Astrocyte (in vitro differentiated cells and primary cell): ENCODE results near the gene PDZD2. TPM values are rescaled to one million over a fixed set of nuclear protein-coding genes. Genes with fewer than 3 reads are reported as not detected.

ENCODE experiments used
- DNase-seq: peaks from one replicate; pipeline ENCODE4 v3.0.0-alpha.2; 2010; ENCODE audit warnings: low read depth
- FAIRE-seq: peaks from 2 replicates; lab custom pipeline; 2011; peaks lifted over from hg19 to GRCh38; lab: Jason Lieb, UNC
- H2AFZ ChIP-seq: 2 replicates; pipeline ENCODE4 v1.6.0; 2012; ENCODE audit warnings: low read depth, low read length, inconsistent platforms
- H3K27ac ChIP-seq: 2 replicates; pipeline ENCODE4 v1.5.1; 2011; ENCODE audit warnings: low read depth, low read length, inconsistent platforms
- H3K27me3 ChIP-seq: 2 replicates; pipeline ENCODE4 v1.6.0; 2011; ENCODE audit warnings: low read length, inconsistent platforms; ENCODE audit not compliant: insufficient read depth
- H3K36me3 ChIP-seq: 2 replicates; pipeline ENCODE4 v1.5.1; 2011; ENCODE audit warnings: low read length, inconsistent platforms; ENCODE audit not compliant: insufficient read depth
- H3K4me1 ChIP-seq: 2 replicates; pipeline ENCODE4 v1.5.1; 2011; ENCODE audit warnings: low read length, inconsistent platforms; ENCODE audit not compliant: insufficient read depth
- H3K4me2 ChIP-seq: 2 replicates; pipeline ENCODE4 v1.6.0; 2012; ENCODE audit warnings: low read length, inconsistent platforms
- H3K4me3 ChIP-seq: 2 replicates; pipeline ENCODE4 v1.5.1; 2011; ENCODE audit warnings: low read depth, mild to moderate bottlenecking, low read length, inconsistent platforms; ENCODE audit not compliant: insufficient read depth
- H3K79me2 ChIP-seq: 2 replicates; pipeline ENCODE4 v1.6.0; 2012; ENCODE audit warnings: mild to moderate bottlenecking, low read length, inconsistent platforms; ENCODE audit not compliant: insufficient read depth
- H3K9ac ChIP-seq: 2 replicates; pipeline ENCODE4 v1.6.0; 2012; ENCODE audit warnings: mild to moderate bottlenecking, low read length, inconsistent platforms
- H3K9me3 ChIP-seq: 2 replicates; pipeline ENCODE4 v1.5.1; 2012; ENCODE audit warnings: low read depth, mild to moderate bottlenecking, low read length, inconsistent platforms; ENCODE audit not compliant: insufficient read depth
- H4K20me1 ChIP-seq: 2 replicates; pipeline ENCODE4 v1.6.0; 2012; ENCODE audit warnings: low read length, inconsistent platforms; ENCODE audit not compliant: insufficient read depth
- H3K27ac Mint-ChIP-seq: one replicate; pipeline ENCODE4 v1.8.0; 2021; ENCODE audit warnings: mild to moderate bottlenecking, mixed read lengths; ENCODE audit not compliant: unreplicated experiment
- H3K27me3 Mint-ChIP-seq: one replicate; pipeline ENCODE4 v1.8.0; 2021; ENCODE audit warnings: low read depth, mixed read lengths; ENCODE audit not compliant: unreplicated experiment
- H3K36me3 Mint-ChIP-seq: one replicate; pipeline ENCODE4 v1.8.0; 2021; ENCODE audit warnings: low read depth, mixed read lengths; ENCODE audit not compliant: unreplicated experiment
- H3K4me1 Mint-ChIP-seq: one replicate; pipeline ENCODE4 v1.8.0; 2021; ENCODE audit warnings: low read depth, mixed read lengths; ENCODE audit not compliant: unreplicated experiment
- H3K4me3 Mint-ChIP-seq: one replicate; pipeline ENCODE4 v1.8.0; 2021; ENCODE audit warnings: mild to moderate bottlenecking, moderate library complexity, mixed read lengths; ENCODE audit not compliant: unreplicated experiment
- H3K9me3 Mint-ChIP-seq: one replicate; pipeline ENCODE4 v1.8.0; 2021; ENCODE audit warnings: mild to moderate bottlenecking, mixed read lengths; ENCODE audit not compliant: unreplicated experiment
- EZH2 ChIP-seq: IDR thresholded peaks from 2 replicates; pipeline ENCODE4 v1.6.1; 2012; ENCODE audit warnings: mild to moderate bottlenecking, low read length, inconsistent platforms; ENCODE audit not compliant: insufficient read depth
- total RNA-seq: library from RNA; stranded (reverse); gene quantifications from 2 replicates; pipeline ENCODE4 v1.2.1, GENCODE V29; 2021
- TF ChIP-seq, protein P1 (sequence below): IDR thresholded peaks from 2 replicates; pipeline ENCODE4 v1.5.1; 2011; ENCODE audit warnings: low read depth, mild to moderate bottlenecking, inconsistent platforms, low read length, moderate library complexity; ENCODE audit not compliant: insufficient read depth

The PDZD2 gene
- total RNA-seq, 1 donor from 2014 or later: 10.3 TPM

DNA sequence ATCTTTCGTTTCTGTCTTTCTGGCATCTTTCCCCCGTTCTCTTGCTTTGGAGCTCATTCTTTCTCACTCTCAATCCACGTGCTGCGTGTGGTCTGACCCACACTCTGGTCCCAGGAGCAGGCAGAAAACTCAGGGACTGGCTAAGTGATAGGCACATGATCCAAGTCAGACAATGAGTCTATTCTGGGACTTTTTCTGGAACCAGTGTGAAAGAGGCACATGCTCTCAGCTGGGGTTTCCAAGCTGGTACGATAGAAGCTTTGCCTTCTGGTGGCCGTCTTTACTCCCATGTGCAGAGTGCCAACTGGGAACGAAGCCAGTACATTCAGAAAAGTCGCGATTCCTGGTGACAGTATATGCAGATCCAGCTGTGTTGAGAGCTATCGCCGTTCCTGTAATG lies 94.4 kb downstream of the PDZD2 start:
- H3K9me3 Mint-ChIP-seq: no peaks in the 10 kb centered on the region
- H3K27me3 Mint-ChIP-seq: no peaks in the 10 kb centered on the region
- Histone ChIP-seq H3K4me3 (no peak overlapping the region), H3K9ac (no peak overlapping the region), H3K27me3 (no peaks in the 10 kb centered on the region), H3K9me3 (no peaks in the 10 kb centered on the region), H3K79me2 (no peaks in the 10 kb centered on the region), H3K4me1 (no peaks in the 10 kb centered on the region), H4K20me1 (no peaks in the 10 kb centered on the region), H3K4me2 (no peak overlapping the region), H2AFZ (no peak overlapping the region), H3K36me3 (no peaks in the 10 kb centered on the region), H3K27ac (no peak overlapping the region)
- DNase-seq (no peak), FAIRE-seq (no peak)
- TF ChIP-seq EZH2: no peak
- TF ChIP-seq, protein P1, sequence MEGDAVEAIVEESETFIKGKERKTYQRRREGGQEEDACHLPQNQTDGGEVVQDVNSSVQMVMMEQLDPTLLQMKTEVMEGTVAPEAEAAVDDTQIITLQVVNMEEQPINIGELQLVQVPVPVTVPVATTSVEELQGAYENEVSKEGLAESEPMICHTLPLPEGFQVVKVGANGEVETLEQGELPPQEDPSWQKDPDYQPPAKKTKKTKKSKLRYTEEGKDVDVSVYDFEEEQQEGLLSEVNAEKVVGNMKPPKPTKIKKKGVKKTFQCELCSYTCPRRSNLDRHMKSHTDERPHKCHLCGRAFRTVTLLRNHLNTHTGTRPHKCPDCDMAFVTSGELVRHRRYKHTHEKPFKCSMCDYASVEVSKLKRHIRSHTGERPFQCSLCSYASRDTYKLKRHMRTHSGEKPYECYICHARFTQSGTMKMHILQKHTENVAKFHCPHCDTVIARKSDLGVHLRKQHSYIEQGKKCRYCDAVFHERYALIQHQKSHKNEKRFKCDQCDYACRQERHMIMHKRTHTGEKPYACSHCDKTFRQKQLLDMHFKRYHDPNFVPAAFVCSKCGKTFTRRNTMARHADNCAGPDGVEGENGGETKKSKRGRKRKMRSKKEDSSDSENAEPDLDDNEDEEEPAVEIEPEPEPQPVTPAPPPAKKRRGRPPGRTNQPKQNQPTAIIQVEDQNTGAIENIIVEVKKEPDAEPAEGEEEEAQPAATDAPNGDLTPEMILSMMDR: no peak
- H3K4me1 Mint-ChIP-seq: no peaks in the 10 kb centered on the region
- no peak overlapping the region for H3K4me3 Mint-ChIP-seq
- no peak overlapping the region for H3K27ac Mint-ChIP-seq
- no peaks in the 10 kb centered on the region for H3K36me3 Mint-ChIP-seq

DNA sequence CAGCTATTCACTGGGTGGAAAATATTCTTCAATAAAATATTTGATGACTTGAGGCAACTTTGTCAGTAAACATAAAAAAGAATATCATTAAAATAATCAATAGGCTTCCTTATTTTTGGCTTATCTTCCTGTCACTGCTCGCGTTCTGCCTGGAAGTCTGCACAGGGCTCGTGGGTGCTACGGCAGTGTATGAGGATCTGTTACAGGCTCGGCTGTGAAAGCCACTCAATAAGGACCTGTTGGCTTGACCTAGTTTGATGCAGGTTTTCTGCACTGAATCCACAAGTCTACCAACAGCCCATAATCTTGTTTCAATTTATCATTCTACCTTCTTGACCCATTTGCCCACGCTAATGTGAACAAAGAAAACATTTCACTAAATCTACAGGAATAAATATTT lies 97.2 kb downstream of the PDZD2 start:
- H3K4me3 ChIP-seq: no peak overlapping the region
- H3K27ac ChIP-seq: no peak overlapping the region
- H3K27ac Mint-ChIP-seq: no peak overlapping the region
- H3K4me3 Mint-ChIP-seq: no peak overlapping the region
- no peaks in the 10 kb centered on the region for H3K4me1 ChIP-seq
- no peak overlapping the region for H3K9ac ChIP-seq
- no peaks in the 10 kb centered on the region for H3K27me3 ChIP-seq
- H3K4me2 ChIP-seq: no peak overlapping the region
- TF ChIP-seq, protein P1: no peak
- no peak for TF ChIP-seq EZH2
- no peaks in the 10 kb centered on the region for H3K9me3 ChIP-seq
- no peaks in the 10 kb centered on the region for H3K27me3 Mint-ChIP-seq
- H4K20me1 ChIP-seq: no peaks in the 10 kb centered on the region
- H3K9me3 Mint-ChIP-seq: no peaks in the 10 kb centered on the region
- H3K4me1 Mint-ChIP-seq: no peaks in the 10 kb centered on the region
- H2AFZ ChIP-seq: no peak overlapping the region
- H3K79me2 ChIP-seq: no peaks in the 10 kb centered on the region
- no peaks in the 10 kb centered on the region for H3K36me3 ChIP-seq
- no peaks in the 10 kb centered on the region for H3K36me3 Mint-ChIP-seq
- DNase-seq: no peak
- no peak for FAIRE-seq

DNA sequence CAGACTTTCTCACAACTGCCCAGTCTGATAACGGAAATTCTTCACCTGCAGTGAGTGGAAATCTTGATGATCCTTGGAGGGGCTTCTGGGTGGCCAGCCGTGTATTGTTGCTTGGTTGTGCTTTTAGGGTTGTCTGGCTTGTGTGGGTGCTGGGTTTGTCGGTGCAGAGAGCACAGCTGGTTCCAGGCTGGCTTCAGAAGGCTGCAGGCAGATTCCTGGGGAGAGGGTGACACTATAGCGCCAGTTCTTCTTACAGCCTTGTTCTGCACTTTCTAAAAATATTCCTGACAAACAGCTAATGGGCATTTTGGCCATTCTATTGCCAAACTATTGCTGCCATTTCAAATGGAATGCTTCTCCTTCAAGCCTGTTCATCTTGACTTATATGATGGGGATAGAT lies 99.3 kb downstream of the PDZD2 start:
- Histone ChIP-seq H3K4me3 (no peak overlapping the region), H3K9me3 (no peaks in the 10 kb centered on the region), H2AFZ (no peak overlapping the region), H3K27ac (no peak overlapping the region), H3K9ac (no peak overlapping the region), H4K20me1 (no peaks in the 10 kb centered on the region), H3K79me2 (no peaks in the 10 kb centered on the region), H3K4me2 (no peak overlapping the region), H3K27me3 (no peaks in the 10 kb centered on the region), H3K36me3 (no peaks in the 10 kb centered on the region), H3K4me1 (no peaks in the 10 kb centered on the region)
- Mint-ChIP-seq H3K36me3 (no peaks in the 10 kb centered on the region), H3K27ac (no peak overlapping the region), H3K27me3 (no peaks in the 10 kb centered on the region), H3K4me3 (no peak overlapping the region), H3K4me1 (no peaks in the 10 kb centered on the region), H3K9me3 (no peaks in the 10 kb centered on the region)
- TF ChIP-seq, protein P1: no peak
- no peak for TF ChIP-seq EZH2
- DNase-seq (no peak), FAIRE-seq (no peak)
